HUDEP-2 (cell line): ENCODE measurements around the gene TCOF1.
A peak's percentile ranks its signal among the peaks of the same experiment; 100 is the strongest.

ENCODE experiments used
- DNase-seq, 76 experiments: peaks; one replicate each; lab custom pipeline; 2025; ENCODE audit not compliant: unreplicated experiment in 76 of 76; lab: John Stamatoyannopoulos, UW

The TCOF1 gene

GRCh38 chr5:150322202-150322601, 35.3 kb upstream of the TCOF1 start:
- DNase-seq: no peak

DNA sequence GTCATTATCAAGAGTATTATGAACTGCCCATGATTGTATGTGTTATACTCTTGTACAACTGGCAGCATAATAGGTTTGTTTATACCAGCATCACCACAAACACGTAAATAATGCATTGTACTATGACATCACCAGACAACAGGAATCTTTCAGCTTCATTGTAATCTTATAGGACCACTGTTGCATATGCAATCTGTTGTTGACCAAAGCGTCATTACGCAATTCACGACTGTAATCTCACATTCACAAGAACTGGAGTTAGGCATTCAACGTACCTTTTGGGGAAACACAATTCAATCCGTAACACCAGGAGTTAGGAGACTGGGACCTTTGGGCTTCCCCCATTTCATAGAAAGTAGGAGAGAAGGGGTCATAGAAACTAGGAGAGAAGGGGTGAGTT, 34.4 kb upstream of the TCOF1 start:
- DNase-seq: no peak

- no peak for DNase-seq
Observed at GRCh38 chr5:150323819-150324218, 33.7 kb upstream of the TCOF1 start.

DNA sequence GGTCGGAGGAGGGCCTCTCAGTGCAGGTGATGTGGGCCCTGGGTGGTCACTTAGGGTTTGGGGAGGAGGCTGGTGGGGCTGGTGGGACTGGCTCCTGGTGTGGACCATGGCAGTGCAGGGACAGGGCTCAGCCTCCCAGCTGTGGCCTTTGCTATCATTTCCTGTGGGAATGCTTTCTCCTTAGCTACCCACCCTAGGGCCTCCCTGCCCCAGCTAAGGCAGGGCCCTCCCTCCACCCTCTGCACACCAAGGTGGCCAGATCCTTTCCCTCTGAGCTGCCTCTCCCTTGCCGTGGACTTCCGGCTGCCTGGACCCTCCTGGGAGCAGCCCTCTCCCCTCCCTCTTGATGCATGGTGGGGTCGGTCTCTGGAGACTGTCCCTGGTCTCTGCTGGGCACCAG, 32.1 kb upstream of the TCOF1 start:
- no peak for DNase-seq

GRCh38 chr5:150326707-150327106, 30.8 kb upstream of the TCOF1 start:
- DNase-seq: no peak

- DNase-seq: no peak
Observed at GRCh38 chr5:150327139-150327538, 30.4 kb upstream of the TCOF1 start.

DNA sequence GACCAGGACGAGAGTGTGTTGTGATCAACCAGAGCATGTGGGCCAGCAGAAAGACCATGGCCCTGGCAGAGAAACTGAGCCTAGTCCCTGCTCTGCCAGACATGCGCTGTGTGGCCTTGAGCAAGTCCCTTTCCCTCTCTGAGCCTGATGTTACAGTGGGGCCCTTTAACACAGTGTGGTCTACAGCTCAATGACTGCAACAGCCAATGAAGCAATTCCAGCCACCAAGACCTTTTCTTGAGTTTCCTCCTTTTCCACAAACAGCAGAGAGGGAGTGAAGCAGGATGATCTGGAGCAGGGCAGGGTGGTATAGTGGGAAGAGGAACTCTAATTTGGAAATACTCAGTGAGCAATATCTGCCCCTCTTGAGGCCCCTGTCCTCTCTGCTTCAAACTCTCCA, 29.0 kb upstream of the TCOF1 start:
- no peak for DNase-seq

GRCh38 chr5:150329038-150329437, 28.5 kb upstream of the TCOF1 start:
- peak in 1 of 76 experiments; percentile 3 for DNase-seq

DNA sequence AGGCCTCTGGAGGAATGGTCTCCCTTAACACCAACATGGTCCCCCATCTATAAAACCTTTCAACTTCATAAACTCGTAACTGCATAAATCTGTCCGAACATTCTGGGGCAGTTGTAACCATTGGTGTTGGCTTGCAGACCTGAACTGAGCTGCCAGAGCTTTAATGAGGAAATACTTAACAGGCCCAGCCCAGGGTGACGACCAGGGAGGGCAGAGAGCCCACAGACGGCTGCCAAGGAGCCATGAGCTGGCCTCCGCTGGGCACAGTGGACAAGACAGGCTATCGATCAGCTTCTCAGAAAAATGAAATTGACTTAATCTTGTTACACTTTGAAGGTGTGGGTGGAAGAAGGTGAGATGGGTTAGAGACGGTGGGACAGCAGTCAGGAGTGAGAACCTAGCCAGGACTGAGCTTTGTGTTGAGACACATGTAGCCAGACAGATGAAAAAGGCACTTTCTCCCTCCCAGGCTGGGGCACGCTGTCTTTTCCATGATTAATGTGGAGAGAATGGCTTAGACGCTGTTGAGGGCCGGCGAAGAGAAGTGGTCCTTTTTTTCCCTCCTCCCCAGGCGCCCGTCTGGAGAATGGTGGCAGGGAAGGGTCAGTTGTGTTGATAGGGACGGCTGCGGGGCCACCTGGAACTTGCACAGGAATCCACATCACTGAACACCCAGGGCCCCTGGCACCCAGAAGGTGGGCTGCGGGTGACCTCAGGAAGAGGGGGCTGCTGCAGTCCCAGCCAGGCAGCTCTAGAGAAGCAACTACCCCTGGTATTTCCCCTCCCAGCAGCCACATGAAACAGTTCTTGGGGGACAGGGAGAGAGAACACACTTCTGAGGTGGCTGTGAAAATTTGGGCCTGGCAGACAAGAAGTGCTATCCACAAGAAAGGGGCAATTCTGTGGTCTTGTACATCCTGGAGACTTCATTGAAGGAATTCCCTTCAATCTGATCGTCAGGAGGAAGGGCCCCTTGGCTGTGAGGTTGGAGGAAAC, 27.3 kb upstream of the TCOF1 start:
- no peak for DNase-seq

DNA sequence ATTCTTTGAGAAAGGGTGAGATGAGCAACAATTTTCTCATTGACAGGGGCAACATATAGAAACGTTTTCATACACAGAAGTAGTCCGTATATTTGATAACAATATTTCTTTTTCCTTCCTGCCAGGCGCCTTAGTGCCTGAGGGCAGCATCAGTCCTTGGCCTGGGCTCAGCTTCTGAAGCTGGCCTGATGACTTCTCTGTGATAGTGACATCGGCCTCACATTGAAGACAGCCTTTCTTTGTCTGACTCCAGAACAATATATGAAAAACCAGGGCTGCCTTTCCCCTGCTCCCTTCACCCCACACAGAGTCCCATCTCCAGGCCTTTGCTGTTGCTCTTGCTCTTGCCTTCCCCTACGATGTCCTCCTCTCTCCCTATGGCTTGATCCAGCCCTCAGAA, 24.1 kb upstream of the TCOF1 start:
- DNase-seq: no peak

DNA sequence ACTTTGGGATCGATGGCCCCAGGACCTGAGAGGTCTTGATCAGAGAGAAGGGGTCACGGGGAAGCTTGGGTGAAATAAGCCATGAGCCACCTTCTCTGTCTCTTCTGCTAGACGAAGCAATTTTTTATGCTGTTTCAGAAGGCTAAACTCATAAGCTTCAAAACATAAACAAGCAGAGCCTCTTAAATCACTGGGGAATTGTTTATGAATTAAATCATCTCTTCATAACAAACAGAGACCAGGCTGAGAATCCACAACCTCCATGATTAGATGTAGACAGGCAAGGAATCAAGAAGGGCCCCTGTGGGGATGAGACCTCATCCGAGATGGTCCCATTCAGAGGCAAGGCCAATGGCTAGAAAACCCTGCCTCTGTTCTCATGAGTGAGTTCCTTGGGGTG, 21.7 kb upstream of the TCOF1 start:
- no peak for DNase-seq

- no peak for DNase-seq
Observed at GRCh38 chr5:150338546-150338945, 19.0 kb upstream of the TCOF1 start.

DNA sequence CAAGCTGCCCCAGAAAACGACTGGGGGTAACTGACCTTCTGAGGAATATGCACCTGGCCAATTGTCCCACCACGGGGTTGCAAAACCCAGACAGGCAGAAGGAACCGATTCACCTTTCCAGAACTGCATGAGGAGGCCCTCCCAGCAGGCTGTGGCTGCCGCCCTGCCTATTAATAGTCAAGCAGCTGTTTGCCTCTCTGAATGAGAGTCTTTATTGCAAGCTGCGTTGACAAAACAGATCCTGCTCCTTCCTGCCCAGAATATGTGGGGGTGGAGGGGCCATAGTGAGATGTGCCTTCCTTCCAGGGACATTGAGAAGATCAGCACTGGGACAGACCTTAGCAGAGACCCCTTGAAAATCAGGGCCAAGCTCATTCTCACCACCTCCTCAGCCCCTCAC, 18.3 kb upstream of the TCOF1 start:
- no peak for DNase-seq

- no peak for DNase-seq
Observed at GRCh38 chr5:150339841-150340240, 17.7 kb upstream of the TCOF1 start.

DNA sequence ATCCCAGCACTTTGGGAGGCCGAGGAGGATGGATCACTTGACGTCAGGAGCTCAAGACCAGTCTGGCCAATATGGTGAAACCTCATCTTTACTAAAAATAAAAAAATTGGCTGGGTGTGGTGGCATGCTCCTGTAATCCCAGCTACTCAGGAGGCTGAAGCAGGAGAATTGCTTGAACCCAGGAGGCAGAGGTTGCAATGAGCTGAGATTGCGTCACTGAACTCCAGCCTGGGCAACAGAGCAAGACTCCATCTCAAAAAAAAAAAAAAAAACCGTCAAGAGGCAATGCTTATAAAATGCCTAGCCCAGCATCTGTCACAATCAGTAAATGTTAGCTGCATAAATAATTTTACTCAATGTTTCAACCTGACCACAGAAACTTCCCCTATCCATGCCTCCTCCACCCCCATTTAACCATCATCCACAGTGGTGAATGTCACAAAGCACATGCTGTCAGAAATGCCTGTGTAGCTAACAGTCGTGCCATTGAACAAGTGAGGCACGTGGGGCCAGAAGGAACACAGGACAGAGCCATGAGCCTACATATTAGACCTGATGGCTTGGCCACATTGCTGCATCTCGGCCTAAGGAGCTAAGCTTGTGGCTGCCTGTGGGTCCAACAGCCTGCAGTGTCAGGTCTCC, 16.8 kb upstream of the TCOF1 start:
- DNase-seq: no peak

GRCh38 chr5:150341331-150341730, 16.2 kb upstream of the TCOF1 start:
- no peak for DNase-seq

- no peak for DNase-seq
Observed at GRCh38 chr5:150341989-150342388, 15.5 kb upstream of the TCOF1 start.

- DNase-seq: no peak
Observed at GRCh38 chr5:150342583-150342982, 14.9 kb upstream of the TCOF1 start.

DNA sequence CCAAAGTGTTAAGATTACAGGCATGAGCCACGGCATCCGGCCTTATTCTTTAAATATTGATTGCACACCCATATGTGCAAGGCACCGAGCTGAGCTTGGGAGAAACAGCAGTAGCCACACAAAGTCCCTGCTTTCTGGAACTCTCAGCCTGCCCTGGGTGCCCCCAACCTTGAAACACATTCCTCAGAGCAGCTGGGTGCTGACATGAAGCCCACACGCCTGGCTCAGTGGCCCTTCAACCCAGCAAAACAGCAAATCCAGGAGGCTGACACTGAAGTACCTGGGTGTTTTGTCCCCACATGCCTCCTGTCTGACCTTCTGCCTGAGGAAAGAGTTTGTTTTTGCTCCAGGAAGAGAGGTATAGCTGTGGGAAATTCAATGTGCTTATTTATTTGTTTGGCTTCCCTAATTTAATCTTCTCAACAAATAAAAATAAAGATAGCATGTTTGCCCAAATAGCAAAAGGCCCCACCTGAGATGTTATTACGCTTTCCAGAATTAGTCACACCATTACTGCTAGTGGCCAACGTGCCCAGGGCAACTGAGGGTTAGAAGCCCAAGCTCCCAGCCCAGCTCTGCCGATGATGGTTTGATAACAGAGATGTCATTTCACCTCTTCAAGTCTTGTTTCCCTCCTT, 13.4 kb upstream of the TCOF1 start:
- DNase-seq: no peak

GRCh38 chr5:150345716-150346115, 11.8 kb upstream of the TCOF1 start:
- no peak for DNase-seq

GRCh38 chr5:150346592-150346991, 10.9 kb upstream of the TCOF1 start:
- DNase-seq: no peak

DNA sequence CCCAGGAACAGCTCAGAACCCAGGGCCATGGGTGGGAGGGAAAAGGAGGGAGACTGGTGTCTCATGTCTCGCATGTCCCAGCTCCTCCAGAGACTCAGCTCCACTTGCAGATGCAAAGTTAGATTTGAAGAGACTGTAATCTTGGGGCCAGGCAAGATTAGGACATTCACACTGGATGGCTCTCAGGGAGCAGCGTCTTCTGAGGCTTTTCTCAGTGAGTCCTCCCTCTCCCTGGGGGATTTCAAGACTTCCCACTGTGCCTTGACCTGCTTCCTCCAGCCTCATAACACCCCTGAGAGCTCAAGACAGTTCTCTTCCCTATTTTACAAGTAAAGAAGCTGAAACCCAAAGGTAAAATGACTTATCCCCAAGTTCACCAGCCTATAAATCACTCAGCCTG, 10.5 kb upstream of the TCOF1 start:
- DNase-seq: no peak
